GM23338 (cell line): ENCODE data around the gene MBD5.

Experiments used
- CREB1 ChIP-seq: fragments of 250-450 bp; sonication (Bioruptor Pico); IDR thresholded peaks from 2 replicates; pipeline ENCODE4 v1.5.0; 2020; ENCODE audit warnings: low read depth, mild to moderate bottlenecking, moderate library complexity
- CTCF ChIP-seq, 2 experiments: fragments of 200-600 bp in 1 of 2; sonication (generic) in 1 of 2; conservative IDR thresholded peaks; 2 replicates each; pipeline versions ENCODE4 v1.5.1 to v1.6.1; 2016 to 2017; ENCODE audit warnings: antibody characterized with exemption in 2 of 2, low read depth in 2 of 2, mild to moderate bottlenecking in 2 of 2, moderate library complexity in 1 of 2
- ETS1 ChIP-seq: IDR thresholded peaks from 2 replicates; pipeline ENCODE4 v1.6.1; 2016; ENCODE audit warnings: antibody characterized with exemption
- EZH2 ChIP-seq: fragments of 200-600 bp; sonication (generic); IDR thresholded peaks from one replicate; pipeline ENCODE4 v1.8.0; 2017; ENCODE audit warnings: antibody characterized with exemption, mild to moderate bottlenecking, low read depth; ENCODE audit not compliant: unreplicated experiment
- EZH2phosphoT487 ChIP-seq: fragments of 200-600 bp; sonication (generic); IDR thresholded peaks from one replicate; pipeline ENCODE4 v1.8.1; 2018; ENCODE audit warnings: antibody characterized with exemption; ENCODE audit not compliant: unreplicated experiment
- JUNB ChIP-seq: IDR thresholded peaks from one replicate; pipeline ENCODE4 v1.6.1; 2016; ENCODE audit warnings: antibody characterized with exemption; ENCODE audit not compliant: unreplicated experiment
- NANOG ChIP-seq: IDR thresholded peaks from 2 replicates; pipeline ENCODE4 v1.6.1; 2016; ENCODE audit warnings: antibody characterized with exemption, borderline replicate concordance
- POLR2AphosphoS5 ChIP-seq: IDR thresholded peaks from 2 replicates; pipeline ENCODE4 v1.6.1; 2016; ENCODE audit warnings: antibody characterized with exemption, low read depth
- REST ChIP-seq: IDR thresholded peaks from one replicate; pipeline ENCODE4 v1.6.1; 2018; ENCODE audit warnings: antibody characterized with exemption; ENCODE audit not compliant: unreplicated experiment
- STAT1 ChIP-seq: IDR thresholded peaks from one replicate; pipeline ENCODE4 v1.6.1; 2016; ENCODE audit warnings: antibody characterized with exemption; ENCODE audit not compliant: unreplicated experiment
- ZNF114 ChIP-seq: fragments of 250-450 bp; sonication (Bioruptor Pico); IDR thresholded peaks from 2 replicates; pipeline ENCODE4 v1.5.0; 2020; ENCODE audit warnings: mild to moderate bottlenecking, moderate library complexity
- ZNF331 ChIP-seq: fragments of 250-450 bp; sonication (Bioruptor Pico); IDR thresholded peaks from 2 replicates; pipeline ENCODE4 v1.5.0; 2020; ENCODE audit warnings: low read depth, mild to moderate bottlenecking, moderate library complexity
- ZNF462 ChIP-seq: fragments of 250-450 bp; sonication (Bioruptor Pico); IDR thresholded peaks from 2 replicates; pipeline ENCODE4 v1.5.0; 2020; ENCODE audit warnings: mild to moderate bottlenecking, moderate library complexity

GRCh38 chr2:148122788-148123187 lies 101.9 kb downstream of the MBD5 start:
- no peak for TF ChIP-seq CREB1 (CRISPR knock-in tag)
- TF ChIP-seq CTCF (conservative IDR thresholded peaks at IDR 0.05; ENCODE audit: low read depth in 2 of 2): no peak
- no peak for TF ChIP-seq POLR2AphosphoS5
- TF ChIP-seq STAT1: no peak
- no peak for TF ChIP-seq EZH2phosphoT487
- TF ChIP-seq EZH2: no peak
- no peak for TF ChIP-seq REST
- TF ChIP-seq ZNF462 (CRISPR knock-in tag): no peak
- no peak for TF ChIP-seq JUNB
- TF ChIP-seq ETS1: no peak
- TF ChIP-seq ZNF114 (CRISPR knock-in tag): no peak
- no peak for TF ChIP-seq NANOG
- TF ChIP-seq ZNF331 (CRISPR knock-in tag): no peak
